SK-MEL-5 (cell line): ENCODE results near the gene AIG1. TPM values are rescaled to one million over a fixed set of nuclear protein-coding genes. Genes with fewer than 3 reads are reported as not detected.

Experiments used
- DNase-seq: peaks from one replicate; pipeline ENCODE4 v3.0.0-alpha.2; 2016; ENCODE audit warnings: low read depth, low spot score
- in situ Hi-C: cut with HindIII; loops from 2 replicates; pipeline ENCODE4 v1.10.0; 2016; ENCODE audit warnings: low sequenced_read_pairs, high pct_unique_total_duplicates, low pct_unique_long_range_greater_than_20kb
- total RNA-seq: library from RNA; depleted of rRNA; stranded (reverse); fragments of >200 nt; shearing (Covaris generic); gene quantifications from 2 replicates; pipeline ENCODE4 v1.2.3, GENCODE V29; 2014

Gene AIG1
- total RNA-seq, 1 experiment from 2014 or later = 8.0 TPM

GRCh38 chr6:143253586-143253985, 192.9 kb downstream of the AIG1 start:
- DNase-seq = no peak
- in situ Hi-C loops = no loop called here

- DNase-seq = no peak
- in situ Hi-C loops = no loop called here
Measured at GRCh38 chr6:143258945-143259344, 198.3 kb downstream of the AIG1 start.

DNA sequence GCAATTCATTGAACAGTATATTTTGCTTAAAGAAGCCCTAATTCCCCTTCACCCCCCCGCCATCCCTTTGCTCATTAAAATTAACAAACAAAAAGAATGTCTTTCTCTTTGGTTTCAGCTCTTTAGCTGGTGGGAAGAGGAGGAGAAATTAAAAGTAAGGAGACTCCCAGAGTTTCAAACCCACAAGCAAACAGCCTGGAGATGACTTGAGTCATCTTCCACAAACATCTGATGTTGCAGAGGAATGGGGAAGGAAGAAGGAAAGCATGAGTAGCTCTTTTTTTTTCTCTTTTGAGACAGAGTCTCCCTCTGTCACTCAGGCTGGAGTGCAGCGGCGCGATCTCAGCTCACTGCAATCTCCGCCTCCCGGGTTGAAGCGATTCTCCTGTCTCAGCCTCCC, 200.2 kb downstream of the AIG1 start:
- DNase-seq = no peak
- in situ Hi-C loops = no loop called here

GRCh38 chr6:143261899-143262436, 201.3 kb downstream of the AIG1 start:
- DNase-seq = no peak
- in situ Hi-C loops = no loop called here

DNA sequence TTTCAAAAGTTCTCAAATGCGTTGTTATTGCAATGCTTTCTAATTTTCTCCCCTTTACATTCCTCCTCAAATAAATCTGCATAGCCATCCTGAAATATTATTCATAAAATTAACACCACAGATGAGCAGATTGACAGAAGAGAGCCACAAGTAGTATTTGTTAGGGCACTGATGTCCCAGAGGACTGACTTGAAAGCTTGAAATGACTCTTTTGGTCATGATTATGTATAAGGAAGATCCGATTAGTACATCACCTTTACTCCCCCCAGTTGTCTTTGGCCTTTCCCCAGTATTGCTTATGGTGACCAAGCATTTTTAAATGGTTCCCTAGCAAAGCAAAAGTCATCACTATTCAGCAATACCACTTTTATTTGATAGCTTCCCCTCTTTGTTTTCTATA, 202.2 kb downstream of the AIG1 start:
- DNase-seq = no peak

DNA sequence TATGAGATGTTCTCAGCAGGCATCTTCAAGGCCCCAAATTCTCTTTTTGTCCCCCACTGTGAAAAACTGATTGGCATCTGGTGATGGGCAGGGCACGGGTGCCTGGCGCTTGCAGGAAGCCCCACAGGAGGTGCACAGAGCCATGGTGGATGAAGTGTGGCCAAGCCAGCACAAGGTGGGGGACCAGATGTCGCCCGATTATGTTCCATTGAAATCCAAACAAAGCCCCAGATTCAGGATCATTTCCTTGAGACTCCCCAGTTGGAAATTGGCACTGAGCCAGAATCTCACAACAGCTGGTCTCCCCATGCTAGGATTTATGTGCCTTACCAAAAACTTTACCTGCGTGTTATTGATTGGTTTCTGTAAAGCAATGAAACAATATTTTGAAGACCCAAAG, 203.7 kb downstream of the AIG1 start:
- in situ Hi-C loops = no loop called here

More for the DNA sequence above, 202.2 kb downstream of the AIG1 start:
- in situ Hi-C loops = no loop called here

GRCh38 chr6:143264986-143265764, 204.5 kb downstream of the AIG1 start:
- DNase-seq = no peak
- in situ Hi-C loops = no loop called here

More for the DNA sequence above, 203.7 kb downstream of the AIG1 start:
- no peak for DNase-seq

DNA sequence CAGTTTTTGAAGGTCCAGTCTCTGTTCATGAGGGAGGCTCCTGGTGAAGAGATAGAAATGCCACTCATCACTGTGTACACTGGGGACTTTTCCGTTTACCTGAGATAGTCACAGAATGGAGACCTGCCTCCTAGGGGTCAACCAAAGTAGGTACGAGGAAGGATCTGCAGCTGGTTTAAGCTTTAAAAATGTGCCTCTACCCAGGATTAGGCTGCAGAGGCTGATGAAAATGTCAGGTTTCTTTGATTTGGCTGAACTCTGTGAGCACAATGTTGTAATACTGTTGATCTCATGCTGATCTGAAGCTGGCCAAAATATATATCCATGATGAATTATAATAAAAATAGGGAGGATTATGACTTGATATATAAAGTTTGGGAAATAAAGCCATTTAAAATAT, 207.1 kb downstream of the AIG1 start:
- in situ Hi-C loops = no loop called here
- no peak for DNase-seq

- in situ Hi-C loops = no loop called here
- DNase-seq = no peak
Measured at GRCh38 chr6:143268439-143268838, 207.8 kb downstream of the AIG1 start.

GRCh38 chr6:143270026-143270425, 209.3 kb downstream of the AIG1 start:
- in situ Hi-C loops = no loop called here
- no peak for DNase-seq

DNA sequence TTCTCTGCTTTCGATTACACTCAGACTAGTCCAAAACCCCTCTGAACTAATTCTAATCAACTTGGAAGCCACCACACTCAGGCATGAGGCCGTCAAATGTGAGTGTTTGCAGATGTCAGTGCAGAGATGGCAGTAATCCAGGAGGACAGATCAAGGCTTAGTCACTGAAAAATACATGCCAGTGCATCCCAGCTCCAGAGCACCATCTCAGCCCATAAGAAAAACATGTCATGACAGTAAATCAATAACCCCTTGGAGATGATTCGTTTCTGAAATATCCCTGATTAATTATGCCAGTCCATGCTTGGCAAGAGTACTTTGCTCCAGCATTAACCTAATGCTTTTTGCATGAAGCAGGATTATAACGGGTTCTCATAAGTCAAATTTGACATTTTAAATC, 210.3 kb downstream of the AIG1 start:
- no peak for DNase-seq
- in situ Hi-C loops = no loop called here

DNA sequence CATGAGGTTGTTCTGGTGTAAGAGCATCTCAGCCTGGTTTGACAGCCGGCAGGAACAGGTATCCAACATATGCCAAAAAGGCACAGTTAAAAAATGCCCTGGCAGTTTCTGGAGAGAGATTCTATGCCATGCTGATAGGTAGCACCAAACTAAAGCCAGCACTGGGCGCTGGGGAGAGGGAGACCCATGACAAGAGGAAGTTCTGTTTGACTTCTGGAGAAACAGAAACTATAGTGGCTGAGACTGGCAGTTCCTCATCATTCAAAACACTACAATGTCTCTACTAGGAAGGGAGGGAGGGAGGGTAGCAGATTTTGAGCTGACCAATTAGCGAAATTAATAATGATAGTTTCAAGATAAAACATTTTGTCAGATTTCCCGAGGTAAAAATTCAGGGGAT, 215.7 kb downstream of the AIG1 start:
- in situ Hi-C loops = no loop called here
- no peak for DNase-seq

DNA sequence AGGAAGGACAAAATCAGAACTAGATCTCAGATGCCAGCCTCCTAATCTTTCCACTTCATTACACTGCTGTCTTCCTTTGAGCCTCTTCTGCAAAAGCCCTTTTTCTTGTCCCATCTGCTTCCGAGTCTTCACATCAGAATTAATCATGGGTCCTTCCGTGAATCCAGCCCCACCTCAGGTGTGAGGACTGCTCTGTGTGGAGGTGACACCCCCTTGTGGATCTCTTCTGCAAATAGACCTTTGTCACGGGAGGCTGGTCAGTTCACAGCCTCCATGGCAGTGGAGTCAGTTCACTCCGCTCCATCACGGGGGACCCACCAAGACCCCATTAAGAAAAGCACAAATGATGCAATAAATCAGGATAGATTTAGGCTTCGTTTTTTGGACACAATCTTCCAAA, 218.7 kb downstream of the AIG1 start:
- in situ Hi-C loops = no loop called here
- peak; percentile 4 for DNase-seq

DNA sequence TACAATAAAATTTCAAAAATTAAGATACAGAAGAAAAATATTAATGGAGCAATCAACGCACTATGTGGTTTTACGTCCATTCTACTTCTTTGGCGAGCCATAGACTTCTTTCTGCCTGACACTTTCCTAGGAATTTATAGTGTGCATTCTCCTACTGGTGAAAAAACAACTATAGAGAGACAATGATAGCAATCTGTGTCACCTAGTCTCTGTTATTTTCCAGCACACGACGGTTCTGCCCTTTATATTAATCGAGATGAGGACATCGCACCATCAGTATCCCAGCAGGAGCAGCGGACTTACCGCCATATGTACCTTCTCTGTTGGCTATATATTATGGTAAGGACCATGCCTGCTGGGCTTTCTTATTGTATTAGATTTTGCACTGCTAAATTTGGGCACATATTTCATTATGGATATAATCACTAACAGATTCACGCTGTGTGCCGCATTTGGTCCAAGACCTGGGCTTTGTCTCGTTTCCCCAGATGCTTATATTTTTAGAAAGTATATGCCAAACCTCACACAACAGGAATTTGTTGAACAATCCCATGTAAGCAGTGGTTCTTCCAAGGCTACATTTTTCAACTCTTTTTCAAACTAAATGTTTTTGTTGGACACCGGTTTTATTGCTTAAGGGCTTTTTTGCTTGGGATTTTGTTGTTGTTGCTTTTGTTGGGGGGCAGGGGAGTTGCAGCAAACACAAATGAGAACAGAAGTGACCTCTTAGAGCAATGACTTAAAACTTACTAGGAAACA, 223.4 kb downstream of the AIG1 start:
- no peak for DNase-seq
- in situ Hi-C loops = no loop called here

DNA sequence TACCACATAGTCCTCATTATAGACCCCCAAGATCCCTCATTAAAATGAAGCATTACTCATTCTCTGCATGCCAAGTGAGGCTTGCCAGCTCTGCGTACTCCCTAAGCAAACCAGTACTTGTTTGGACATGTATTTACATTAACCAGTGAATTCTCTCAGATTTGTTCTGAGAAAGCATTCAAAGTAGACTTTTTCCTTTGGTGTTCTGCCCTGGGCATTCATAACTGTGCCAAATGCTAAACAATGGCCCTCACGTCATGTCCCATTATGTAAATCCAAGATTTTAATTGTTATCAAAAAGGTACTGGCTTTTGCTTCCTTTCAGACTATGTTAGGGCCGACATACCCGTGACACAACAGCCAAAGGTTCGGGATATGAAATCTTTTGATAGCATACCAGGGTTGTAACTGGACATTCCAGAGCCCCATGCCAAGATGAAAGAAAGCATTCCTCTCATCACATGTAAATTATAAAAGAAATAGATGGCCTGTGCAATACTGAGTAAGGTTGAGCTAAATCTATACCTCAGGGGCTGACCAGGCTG, 225.6 kb downstream of the AIG1 start:
- in situ Hi-C loops = no loop called here
- no peak for DNase-seq

DNA sequence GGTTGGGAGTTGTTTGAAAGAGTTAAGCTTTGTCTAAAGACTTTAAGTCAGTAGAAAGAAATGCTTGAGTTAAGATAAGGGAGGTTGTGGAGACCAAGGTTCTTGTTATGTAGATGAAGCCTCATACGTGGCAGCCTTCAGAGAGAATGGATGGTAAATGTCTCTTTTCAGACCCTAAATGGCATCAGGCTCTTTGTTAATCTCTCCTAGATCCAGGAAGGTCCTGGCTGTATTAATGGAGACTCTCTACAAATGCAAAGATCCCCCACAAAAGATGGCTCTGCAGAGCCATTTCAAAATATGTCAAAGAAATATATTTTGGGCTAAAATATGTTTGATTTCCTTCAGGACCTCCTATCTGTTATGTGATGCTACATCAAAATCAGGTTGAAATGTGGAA, 228.2 kb downstream of the AIG1 start:
- no peak for DNase-seq
- in situ Hi-C loops = no loop called here

- in situ Hi-C loops = no loop called here
- DNase-seq = no peak
Measured at GRCh38 chr6:143290206-143290605, 229.5 kb downstream of the AIG1 start.

GRCh38 chr6:143293523-143293922, 232.8 kb downstream of the AIG1 start:
- DNase-seq = no peak
- in situ Hi-C loops = no loop called here
